Fibroblast of lung (primary cell): ENCODE data around the gene FRS3. TPM values are rescaled to one million over a fixed set of nuclear protein-coding genes. Genes with fewer than 3 reads are reported as not detected.

Source experiments
- DNase-seq, 2 donors: peaks; one replicate each; pipeline versions ENCODE4 v3.0.0 to v3.0.0-alpha.2; 2010; ENCODE audit warnings: low read depth in 2 of 2
- H2AFZ ChIP-seq: 2 replicates; pipeline ENCODE4 v1.5.1; 2012; ENCODE audit warnings: low read length, control low read depth, inconsistent platforms
- H3K27ac ChIP-seq: 2 replicates; pipeline ENCODE4 v1.5.1; 2011; ENCODE audit warnings: low read length, control low read depth; ENCODE audit not compliant: insufficient read depth
- H3K27me3 ChIP-seq: 2 replicates; pipeline ENCODE4 v1.5.1; 2011; ENCODE audit warnings: mild to moderate bottlenecking, low read length; ENCODE audit not compliant: control insufficient read depth, insufficient read depth
- H3K36me3 ChIP-seq: 2 replicates; pipeline ENCODE4 v1.5.1; 2011; ENCODE audit warnings: low read length; ENCODE audit not compliant: control insufficient read depth, insufficient read depth
- H3K4me1 ChIP-seq: 2 replicates; pipeline ENCODE4 v1.5.1; 2011; ENCODE audit warnings: low read length; ENCODE audit not compliant: control insufficient read depth, insufficient read depth; ENCODE audit errors: extremely low read depth
- H3K4me2 ChIP-seq: 2 replicates; pipeline ENCODE4 v1.5.1; 2011; ENCODE audit warnings: low read length, control low read depth; ENCODE audit not compliant: insufficient read depth; ENCODE audit errors: extremely low read depth
- H3K4me3 ChIP-seq, 4 experiments: fragments of 200-600 bp in 1 of 4; sonication (generic) in 1 of 4; replicated peaks in 1 of 4; 2 replicates each; pipeline ENCODE4 v1.5.1; 2011 to 2016; ENCODE audit warnings: low read length in 4 of 4, low read depth in 3 of 4, mild to moderate bottlenecking in 3 of 4, control low read depth in 2 of 4, inconsistent platforms in 1 of 4, mixed read lengths in 1 of 4; ENCODE audit not compliant: insufficient read depth in 1 of 4; ENCODE audit errors: control extremely low read depth in 1 of 4
- H3K79me2 ChIP-seq: 2 replicates; pipeline ENCODE4 v1.5.1; 2012; ENCODE audit warnings: mild to moderate bottlenecking, low read length, inconsistent platforms; ENCODE audit not compliant: control insufficient read depth, insufficient read depth
- H3K9ac ChIP-seq: 2 replicates; pipeline ENCODE4 v1.5.1; 2011; ENCODE audit warnings: mild to moderate bottlenecking, low read length, control low read depth; ENCODE audit not compliant: insufficient read depth
- H3K9me3 ChIP-seq: 2 replicates; pipeline ENCODE4 v1.5.1; 2012; ENCODE audit warnings: low read depth, low read length; ENCODE audit not compliant: control insufficient read depth, insufficient read depth
- H4K20me1 ChIP-seq: 2 replicates; pipeline ENCODE4 v1.5.1; 2011; ENCODE audit warnings: low read length; ENCODE audit not compliant: control insufficient read depth, insufficient read depth; ENCODE audit errors: extremely low read depth
- EZH2 ChIP-seq: IDR thresholded peaks from 2 replicates; pipeline ENCODE4 v1.5.1; 2012; ENCODE audit warnings: low read length, control low read depth, mild to moderate bottlenecking; ENCODE audit errors: missing control alignments
- polyA plus RNA-seq, 2 donors: library from polyadenylated mRNA; depleted of rRNA in 1 of 2; stranded (reverse) in 1 of 2; unstranded in 1 of 2; fragments of >200 nt; gene quantifications; 2 replicates each; pipeline ENCODE4 v1.2.1, GENCODE V29; 2011 to 2012; ENCODE audit warnings: missing spikeins in 1 of 2
- total RNA-seq: library from RNA; depleted of rRNA; stranded (reverse); fragments of >200 nt; gene quantifications from 2 replicates; pipeline ENCODE4 v1.2.1, GENCODE V29; 2014
- TF ChIP-seq, protein P1 (sequence below), 2 donors: IDR thresholded peaks in 1 of 2; conservative IDR thresholded peaks in 1 of 2; 1 replicate in 1 of 2; 2 replicates in 1 of 2; pipeline ENCODE4 v1.5.1; 2011 to 2012; ENCODE audit warnings: low read length in 2 of 2, control low read depth in 1 of 2, inconsistent platforms in 1 of 2, low read depth in 1 of 2, mild to moderate bottlenecking in 1 of 2

Gene FRS3
- total and polyA plus RNA-seq, 2 donors (not counting 1 experiment from before 2014, with no cell fraction given), result 1.8 to 2.4 TPM

DNA sequence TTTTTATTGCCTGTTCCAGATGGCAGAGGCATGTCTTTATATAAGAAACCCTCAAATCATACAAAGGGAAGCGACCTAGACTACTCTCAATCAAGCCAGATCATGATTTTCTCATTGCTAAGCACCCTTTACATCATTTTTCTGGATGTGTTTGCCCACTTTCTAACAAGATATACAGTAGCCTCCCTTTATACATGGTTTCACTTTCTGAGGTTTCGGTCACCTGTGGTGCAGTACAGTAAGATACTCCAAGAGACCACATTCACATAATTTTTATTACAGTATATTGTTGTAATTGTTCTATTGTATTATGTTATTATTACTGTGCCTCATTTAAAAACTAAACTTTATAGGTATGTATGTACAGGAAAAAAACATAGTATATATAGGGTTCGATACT is 31.4 kb upstream of the FRS3 start:
- Histone ChIP-seq H3K4me1 (no peaks in the 10 kb centered on the region), H3K27me3 (no peaks in the 10 kb centered on the region), H3K79me2 (no peaks in the 10 kb centered on the region), H3K4me3 (no peak overlapping the region), H3K4me2 (no peak overlapping the region), H4K20me1 (no peaks in the 10 kb centered on the region), H3K27ac (no peak overlapping the region), H2AFZ (no peak overlapping the region), H3K9ac (no peak overlapping the region), H3K9me3 (no peaks in the 10 kb centered on the region), H3K36me3 (no peaks in the 10 kb centered on the region)
- TF ChIP-seq, protein P1, sequence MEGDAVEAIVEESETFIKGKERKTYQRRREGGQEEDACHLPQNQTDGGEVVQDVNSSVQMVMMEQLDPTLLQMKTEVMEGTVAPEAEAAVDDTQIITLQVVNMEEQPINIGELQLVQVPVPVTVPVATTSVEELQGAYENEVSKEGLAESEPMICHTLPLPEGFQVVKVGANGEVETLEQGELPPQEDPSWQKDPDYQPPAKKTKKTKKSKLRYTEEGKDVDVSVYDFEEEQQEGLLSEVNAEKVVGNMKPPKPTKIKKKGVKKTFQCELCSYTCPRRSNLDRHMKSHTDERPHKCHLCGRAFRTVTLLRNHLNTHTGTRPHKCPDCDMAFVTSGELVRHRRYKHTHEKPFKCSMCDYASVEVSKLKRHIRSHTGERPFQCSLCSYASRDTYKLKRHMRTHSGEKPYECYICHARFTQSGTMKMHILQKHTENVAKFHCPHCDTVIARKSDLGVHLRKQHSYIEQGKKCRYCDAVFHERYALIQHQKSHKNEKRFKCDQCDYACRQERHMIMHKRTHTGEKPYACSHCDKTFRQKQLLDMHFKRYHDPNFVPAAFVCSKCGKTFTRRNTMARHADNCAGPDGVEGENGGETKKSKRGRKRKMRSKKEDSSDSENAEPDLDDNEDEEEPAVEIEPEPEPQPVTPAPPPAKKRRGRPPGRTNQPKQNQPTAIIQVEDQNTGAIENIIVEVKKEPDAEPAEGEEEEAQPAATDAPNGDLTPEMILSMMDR (conservative IDR thresholded peaks at IDR 0.05 in 1 of 2, IDR thresholded peaks at IDR 0.05 in 1 of 2; ENCODE audit: low read depth in 1 of 2, low read length in 2 of 2), result no peak
- no peak for TF ChIP-seq EZH2
- no peak for DNase-seq

DNA sequence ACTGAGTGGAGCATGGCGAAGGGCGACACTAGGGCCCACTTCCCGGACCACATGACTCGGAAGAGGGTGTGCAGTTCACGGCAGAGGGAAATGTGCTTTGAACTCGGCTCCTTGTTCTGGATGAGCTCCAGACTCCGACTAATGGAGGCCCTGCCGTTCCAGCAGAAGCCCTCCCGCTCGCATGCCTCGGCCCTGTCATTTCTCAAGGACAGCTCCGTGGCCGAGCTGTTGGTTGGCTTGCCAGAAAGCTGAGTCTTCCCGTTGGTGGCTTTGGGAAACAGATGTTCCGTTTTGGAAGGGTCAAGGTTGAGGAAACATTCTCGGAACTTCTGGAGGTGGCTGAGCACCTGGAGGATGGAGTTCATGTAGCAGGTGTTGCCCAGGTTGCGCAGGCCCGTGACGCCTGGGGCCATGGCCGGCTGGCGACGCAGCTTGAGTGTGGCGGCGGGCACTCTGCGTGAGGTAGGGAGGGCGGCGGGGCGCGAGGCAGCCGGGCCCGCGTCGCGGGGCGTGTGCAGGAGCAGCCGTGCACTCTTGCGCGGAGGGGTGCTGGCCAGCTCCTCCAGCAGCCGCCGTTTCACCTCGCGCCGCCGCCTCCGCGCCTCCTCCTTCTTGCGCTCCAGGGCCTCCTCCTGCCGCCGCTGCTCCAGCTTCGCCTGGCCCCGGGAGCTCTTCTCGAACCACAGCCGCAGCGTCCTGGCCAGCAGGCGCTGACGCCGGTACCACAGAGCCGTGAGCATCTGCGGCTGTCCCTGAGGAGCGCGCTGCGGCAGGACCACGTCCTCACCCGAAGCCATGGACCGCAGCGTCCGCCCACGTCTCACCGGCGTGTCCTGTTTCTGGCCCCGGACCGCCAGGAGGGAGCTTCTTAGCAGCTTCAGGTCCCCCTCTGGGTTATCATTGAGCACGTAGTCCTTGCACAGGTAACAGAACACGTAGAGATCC is 26.4 kb upstream of the FRS3 start:
- no peak for DNase-seq
- Histone ChIP-seq H3K4me2 (no peak overlapping the region), H4K20me1 (no peaks in the 10 kb centered on the region), H3K27ac (no peak overlapping the region), H3K4me1 (no peaks in the 10 kb centered on the region), H3K36me3 (no peaks in the 10 kb centered on the region), H3K79me2 (no peaks in the 10 kb centered on the region), H3K4me3 (no peak overlapping the region), H2AFZ (no peak overlapping the region), H3K9ac (no peak overlapping the region), H3K27me3 (no peaks in the 10 kb centered on the region), H3K9me3 (no peaks in the 10 kb centered on the region)
- TF ChIP-seq EZH2, result no peak
- TF ChIP-seq, protein P1 (conservative IDR thresholded peaks at IDR 0.05 in 1 of 2, IDR thresholded peaks at IDR 0.05 in 1 of 2; ENCODE audit: low read depth in 1 of 2, low read length in 2 of 2), result no peak

DNA sequence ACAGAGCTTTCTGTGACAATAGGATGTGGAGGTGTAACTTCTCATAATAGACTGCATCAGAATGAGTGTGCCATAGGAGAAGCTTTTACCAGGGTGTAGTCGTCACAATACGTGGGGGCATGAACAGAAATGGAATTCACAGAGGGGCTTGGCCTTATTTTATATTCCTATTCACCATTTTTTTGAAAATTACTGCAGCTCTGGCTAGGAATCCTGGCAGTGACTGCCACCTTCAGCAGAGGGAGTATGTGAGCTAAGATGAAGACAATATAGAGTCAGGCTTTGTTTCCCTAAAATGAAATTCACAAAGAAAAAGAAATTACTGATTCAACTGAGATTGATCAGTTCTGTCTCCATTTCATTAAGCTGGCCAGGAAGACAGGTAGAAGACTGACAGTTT is 21.7 kb upstream of the FRS3 start:
- Histone ChIP-seq H3K4me2 (no peak overlapping the region), H3K9ac (no peak overlapping the region), H3K36me3 (no peaks in the 10 kb centered on the region), H3K79me2 (no peaks in the 10 kb centered on the region), H3K9me3 (no peaks in the 10 kb centered on the region), H3K4me1 (no peaks in the 10 kb centered on the region), H2AFZ (no peak overlapping the region), H3K4me3 (no peak overlapping the region), H3K27ac (no peak overlapping the region), H3K27me3 (no peaks in the 10 kb centered on the region), H4K20me1 (no peaks in the 10 kb centered on the region)
- peak; percentile 19 to 40 for DNase-seq
- no peak for TF ChIP-seq EZH2
- TF ChIP-seq, protein P1 (conservative IDR thresholded peaks at IDR 0.05 in 1 of 2, IDR thresholded peaks at IDR 0.05 in 1 of 2; ENCODE audit: low read depth in 1 of 2, low read length in 2 of 2), result peak; percentile 70 to 72
